Liver (tissue), 3 donors: Measurements from ENCODE around the gene EPGN.

Source experiments
- EGR1 ChIP-seq, 2 donors: IDR thresholded peaks; 2 replicates each; pipeline ENCODE4 v1.6.1; 2016 to 2018; ENCODE audit warnings: antibody characterized with exemption in 2 of 2, low read depth in 2 of 2
- FOXA1 ChIP-seq: IDR thresholded peaks from 2 replicates; pipeline ENCODE4 v1.6.1; 2016; ENCODE audit warnings: antibody characterized with exemption
- GABPA ChIP-seq, 2 donors: IDR thresholded peaks in 1 of 2; conservative IDR thresholded peaks in 1 of 2; 2 replicates each; pipeline ENCODE4 v1.6.1; 2016; ENCODE audit warnings: antibody characterized with exemption in 2 of 2, mild to moderate bottlenecking in 1 of 2, moderate library complexity in 1 of 2
- JUND ChIP-seq, 2 donors: IDR thresholded peaks; 2 replicates each; pipeline ENCODE4 v1.6.1; 2016; ENCODE audit warnings: antibody characterized with exemption in 2 of 2
- RAD21 ChIP-seq, 2 donors: IDR thresholded peaks; 2 replicates each; pipeline ENCODE4 v1.6.1; 2016; ENCODE audit warnings: antibody characterized with exemption in 2 of 2, mild to moderate bottlenecking in 2 of 2
- RXRA ChIP-seq, 2 donors: IDR thresholded peaks; 2 replicates each; pipeline ENCODE4 v1.6.1; 2017 to 2018; ENCODE audit warnings: antibody characterized with exemption in 2 of 2, mild to moderate bottlenecking in 1 of 2
- SP1 ChIP-seq: IDR thresholded peaks from 2 replicates; pipeline ENCODE4 v1.6.1; 2018; ENCODE audit warnings: antibody characterized with exemption, mild to moderate bottlenecking
- TAF1 ChIP-seq: conservative IDR thresholded peaks from 2 replicates; pipeline ENCODE4 v1.6.1; 2016; ENCODE audit warnings: antibody characterized with exemption, mild to moderate bottlenecking
- YY1 ChIP-seq: IDR thresholded peaks from 2 replicates; pipeline ENCODE4 v1.6.1; 2016; ENCODE audit warnings: antibody characterized with exemption, mild to moderate bottlenecking
- TF ChIP-seq, protein P1 (sequence below): fragments of 150-350 bp; IDR thresholded peaks from 2 replicates; pipeline ENCODE4 v1.5.1; 2017; ENCODE audit warnings: improper control_type of control experiment, low read depth, low read length; ENCODE audit not compliant: missing input control
- TF ChIP-seq, protein P2 (sequence below): IDR thresholded peaks from 2 replicates; pipeline ENCODE4 v1.6.1; 2016; ENCODE audit warnings: antibody characterized with exemption
- TF ChIP-seq, protein P3 (sequence below): IDR thresholded peaks from 2 replicates; pipeline ENCODE4 v1.6.1; 2016; ENCODE audit warnings: antibody characterized with exemption
- TF ChIP-seq, protein P4 (sequence below): IDR thresholded peaks from 2 replicates; pipeline ENCODE4 v1.6.1; 2016; ENCODE audit warnings: antibody characterized with exemption
- donor health status: healthy.
- donor health status: healthy.

DNA sequence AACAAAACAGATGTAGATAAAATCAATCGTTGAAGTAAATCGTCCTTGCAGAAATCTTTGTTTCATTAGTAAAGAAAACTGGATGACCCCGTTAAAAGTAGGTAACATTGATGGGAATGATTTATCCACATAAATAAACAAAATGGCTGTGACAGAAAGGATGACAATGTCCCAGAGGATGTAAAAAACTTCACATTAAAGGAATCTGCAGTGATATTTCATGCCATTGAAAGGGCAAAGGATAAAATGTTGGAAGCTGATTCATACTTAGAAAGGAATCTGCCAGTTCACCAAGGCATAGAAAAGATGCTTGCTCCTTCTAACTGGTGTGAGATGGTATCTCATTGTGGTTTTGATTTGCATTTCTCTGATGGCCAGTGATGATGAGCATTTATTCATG is 24.2 kb upstream of the EPGN start:
- TF ChIP-seq, protein P1, sequence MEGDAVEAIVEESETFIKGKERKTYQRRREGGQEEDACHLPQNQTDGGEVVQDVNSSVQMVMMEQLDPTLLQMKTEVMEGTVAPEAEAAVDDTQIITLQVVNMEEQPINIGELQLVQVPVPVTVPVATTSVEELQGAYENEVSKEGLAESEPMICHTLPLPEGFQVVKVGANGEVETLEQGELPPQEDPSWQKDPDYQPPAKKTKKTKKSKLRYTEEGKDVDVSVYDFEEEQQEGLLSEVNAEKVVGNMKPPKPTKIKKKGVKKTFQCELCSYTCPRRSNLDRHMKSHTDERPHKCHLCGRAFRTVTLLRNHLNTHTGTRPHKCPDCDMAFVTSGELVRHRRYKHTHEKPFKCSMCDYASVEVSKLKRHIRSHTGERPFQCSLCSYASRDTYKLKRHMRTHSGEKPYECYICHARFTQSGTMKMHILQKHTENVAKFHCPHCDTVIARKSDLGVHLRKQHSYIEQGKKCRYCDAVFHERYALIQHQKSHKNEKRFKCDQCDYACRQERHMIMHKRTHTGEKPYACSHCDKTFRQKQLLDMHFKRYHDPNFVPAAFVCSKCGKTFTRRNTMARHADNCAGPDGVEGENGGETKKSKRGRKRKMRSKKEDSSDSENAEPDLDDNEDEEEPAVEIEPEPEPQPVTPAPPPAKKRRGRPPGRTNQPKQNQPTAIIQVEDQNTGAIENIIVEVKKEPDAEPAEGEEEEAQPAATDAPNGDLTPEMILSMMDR = no peak
- TF ChIP-seq RXRA (IDR thresholded peaks at IDR 0.05) (no peak), GABPA (IDR thresholded peaks at IDR 0.05 in 1 of 2, conservative IDR thresholded peaks at IDR 0.05 in 1 of 2) (no peak), RAD21 (IDR thresholded peaks at IDR 0.05) (no peak), JUND (IDR thresholded peaks at IDR 0.05) (no peak), SP1 (no peak), YY1 (no peak), EGR1 (IDR thresholded peaks at IDR 0.05; ENCODE audit: low read depth in 2 of 2) (no peak), TAF1 (no peak), FOXA1 (no peak)
- TF ChIP-seq, protein P2, sequence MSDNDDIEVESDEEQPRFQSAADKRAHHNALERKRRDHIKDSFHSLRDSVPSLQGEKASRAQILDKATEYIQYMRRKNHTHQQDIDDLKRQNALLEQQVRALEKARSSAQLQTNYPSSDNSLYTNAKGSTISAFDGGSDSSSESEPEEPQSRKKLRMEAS = no peak
- TF ChIP-seq, protein P3, sequence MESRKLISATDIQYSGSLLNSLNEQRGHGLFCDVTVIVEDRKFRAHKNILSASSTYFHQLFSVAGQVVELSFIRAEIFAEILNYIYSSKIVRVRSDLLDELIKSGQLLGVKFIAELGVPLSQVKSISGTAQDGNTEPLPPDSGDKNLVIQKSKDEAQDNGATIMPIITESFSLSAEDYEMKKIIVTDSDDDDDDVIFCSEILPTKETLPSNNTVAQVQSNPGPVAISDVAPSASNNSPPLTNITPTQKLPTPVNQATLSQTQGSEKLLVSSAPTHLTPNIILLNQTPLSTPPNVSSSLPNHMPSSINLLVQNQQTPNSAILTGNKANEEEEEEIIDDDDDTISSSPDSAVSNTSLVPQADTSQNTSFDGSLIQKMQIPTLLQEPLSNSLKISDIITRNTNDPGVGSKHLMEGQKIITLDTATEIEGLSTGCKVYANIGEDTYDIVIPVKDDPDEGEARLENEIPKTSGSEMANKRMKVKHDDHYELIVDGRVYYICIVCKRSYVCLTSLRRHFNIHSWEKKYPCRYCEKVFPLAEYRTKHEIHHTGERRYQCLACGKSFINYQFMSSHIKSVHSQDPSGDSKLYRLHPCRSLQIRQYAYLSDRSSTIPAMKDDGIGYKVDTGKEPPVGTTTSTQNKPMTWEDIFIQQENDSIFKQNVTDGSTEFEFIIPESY = no peak
- TF ChIP-seq, protein P4, sequence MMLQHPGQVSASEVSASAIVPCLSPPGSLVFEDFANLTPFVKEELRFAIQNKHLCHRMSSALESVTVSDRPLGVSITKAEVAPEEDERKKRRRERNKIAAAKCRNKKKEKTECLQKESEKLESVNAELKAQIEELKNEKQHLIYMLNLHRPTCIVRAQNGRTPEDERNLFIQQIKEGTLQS = no peak
